Neural crest cell (in vitro differentiated cells): ENCODE results near the gene TMEM8B. TPM values are rescaled to one million over a fixed set of nuclear protein-coding genes. Genes with fewer than 3 reads are reported as not detected.
A peak's percentile ranks its signal among the peaks of the same experiment; 100 is the strongest.
"Not testable (repeated sequence)": the region's sequence is repeated elsewhere in the genome, so short reads cannot be mapped to it uniquely, and the experiment has no call there.

ENCODE experiments used
- DNase-seq: peaks from one replicate; pipeline ENCODE4 v3.0.0; 2021; ENCODE audit warnings: low read depth, mixed read lengths, low spot score
- H3K27ac Mint-ChIP-seq: one replicate; pipeline ENCODE4 v1.8.0; 2021; ENCODE audit warnings: mild to moderate bottlenecking, mixed read lengths; ENCODE audit not compliant: unreplicated experiment
- H3K27me3 Mint-ChIP-seq: 2 replicates; pipeline ENCODE4 v1.8.0; 2021; ENCODE audit warnings: low read depth, mild to moderate bottlenecking, mixed read lengths
- H3K36me3 Mint-ChIP-seq: 2 replicates; pipeline ENCODE4 v1.8.0; 2021; ENCODE audit warnings: low read depth, mild to moderate bottlenecking, mixed read lengths
- H3K4me1 Mint-ChIP-seq: 2 replicates; pipeline ENCODE4 v1.8.0; 2021; ENCODE audit warnings: mixed read lengths
- H3K4me3 Mint-ChIP-seq: one replicate; pipeline ENCODE4 v1.8.0; 2021; ENCODE audit warnings: mild to moderate bottlenecking, mixed read lengths
- H3K9me3 Mint-ChIP-seq: 2 replicates; pipeline ENCODE4 v1.8.0; 2021; ENCODE audit warnings: mixed read lengths
- total RNA-seq: library from RNA; stranded (reverse); gene quantifications from 2 replicates; pipeline ENCODE4 v1.2.1, GENCODE V29; 2021
- TF ChIP-seq, protein P1 (sequence below): fragments of 200-600 bp; sonication (generic); conservative IDR thresholded peaks from 2 replicates; pipeline ENCODE4 v1.5.0; 2021; ENCODE audit warnings: antibody characterized with exemption, mild to moderate bottlenecking

Gene TMEM8B
- total RNA-seq, 1 donor from 2014 or later: 23.9 TPM

DNA sequence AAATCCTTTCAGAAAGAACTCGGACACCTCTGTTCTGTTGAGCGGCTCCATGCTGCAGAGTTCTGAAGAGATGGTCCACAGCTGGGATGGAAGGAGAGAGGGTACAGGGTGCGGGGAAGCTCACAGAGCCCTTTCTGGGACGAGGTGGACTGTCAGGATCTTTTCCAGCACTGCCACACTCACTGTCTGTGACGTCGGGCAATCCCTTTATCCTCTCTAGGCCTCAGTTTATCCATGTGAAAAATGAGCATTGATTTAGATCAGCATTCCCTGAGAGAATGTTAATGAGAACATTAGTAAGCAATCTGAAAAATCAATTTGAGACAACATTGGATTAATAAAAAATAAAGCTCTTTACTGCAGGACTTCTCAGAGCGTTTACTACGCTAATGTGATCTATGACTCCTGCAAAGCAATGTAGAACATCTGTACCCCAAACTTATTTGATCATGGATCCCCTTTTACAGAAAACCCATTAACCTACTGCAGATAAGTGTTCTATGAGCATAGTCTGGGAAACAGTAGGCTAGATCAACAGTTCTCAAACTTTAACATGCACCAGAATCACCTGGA is 41.4 kb downstream of the TMEM8B start, which contains the start of gene OR13J1:
Gene OR13J1, minus strand, starts transcription at position 51 of the 573 bp plus-strand sequence. Its CDS starts 0 bp downstream, at position 51.
- Mint-ChIP-seq H3K9me3 (peaks cover 4% of the 10 kb centered on the region), H3K4me3 (no peak within 1 kb of the TSS), H3K36me3 (no peaks in the 10 kb centered on the region), H3K27ac (no peak within 1 kb of the TSS), H3K27me3 (peaks cover 5% of the 10 kb centered on the region), H3K4me1 (no peaks in the 10 kb centered on the region)
- no peak for DNase-seq
- TF ChIP-seq, protein P1, sequence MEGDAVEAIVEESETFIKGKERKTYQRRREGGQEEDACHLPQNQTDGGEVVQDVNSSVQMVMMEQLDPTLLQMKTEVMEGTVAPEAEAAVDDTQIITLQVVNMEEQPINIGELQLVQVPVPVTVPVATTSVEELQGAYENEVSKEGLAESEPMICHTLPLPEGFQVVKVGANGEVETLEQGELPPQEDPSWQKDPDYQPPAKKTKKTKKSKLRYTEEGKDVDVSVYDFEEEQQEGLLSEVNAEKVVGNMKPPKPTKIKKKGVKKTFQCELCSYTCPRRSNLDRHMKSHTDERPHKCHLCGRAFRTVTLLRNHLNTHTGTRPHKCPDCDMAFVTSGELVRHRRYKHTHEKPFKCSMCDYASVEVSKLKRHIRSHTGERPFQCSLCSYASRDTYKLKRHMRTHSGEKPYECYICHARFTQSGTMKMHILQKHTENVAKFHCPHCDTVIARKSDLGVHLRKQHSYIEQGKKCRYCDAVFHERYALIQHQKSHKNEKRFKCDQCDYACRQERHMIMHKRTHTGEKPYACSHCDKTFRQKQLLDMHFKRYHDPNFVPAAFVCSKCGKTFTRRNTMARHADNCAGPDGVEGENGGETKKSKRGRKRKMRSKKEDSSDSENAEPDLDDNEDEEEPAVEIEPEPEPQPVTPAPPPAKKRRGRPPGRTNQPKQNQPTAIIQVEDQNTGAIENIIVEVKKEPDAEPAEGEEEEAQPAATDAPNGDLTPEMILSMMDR: no peak

DNA sequence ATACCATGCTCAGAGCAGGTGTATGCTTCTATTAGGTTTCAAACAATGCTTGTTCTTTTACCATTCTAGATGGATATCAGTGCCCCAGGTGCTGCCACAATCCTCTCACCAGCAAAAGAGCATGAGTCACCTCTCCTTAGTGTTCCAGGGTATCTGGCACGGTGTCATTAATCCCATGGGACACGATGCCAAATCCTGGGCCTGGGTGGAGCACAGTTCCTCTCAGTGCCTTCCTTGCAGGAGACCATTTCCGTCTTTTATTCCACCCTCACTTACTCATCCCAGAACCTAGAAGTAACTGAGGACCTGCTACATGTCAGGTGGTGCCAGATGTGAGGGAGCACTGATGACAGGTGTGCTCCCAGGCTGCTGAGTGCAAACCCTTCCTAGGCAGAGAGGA is 42.5 kb downstream of the TMEM8B start:
- H3K4me3 Mint-ChIP-seq: no peak overlapping the region
- peaks cover 9% of the 10 kb centered on the region for H3K9me3 Mint-ChIP-seq
- no peaks in the 10 kb centered on the region for H3K36me3 Mint-ChIP-seq
- TF ChIP-seq, protein P1: no peak
- H3K27ac Mint-ChIP-seq: no peak overlapping the region
- H3K27me3 Mint-ChIP-seq: peaks cover 9% of the 10 kb centered on the region
- no peak for DNase-seq
- no peaks in the 10 kb centered on the region for H3K4me1 Mint-ChIP-seq

DNA sequence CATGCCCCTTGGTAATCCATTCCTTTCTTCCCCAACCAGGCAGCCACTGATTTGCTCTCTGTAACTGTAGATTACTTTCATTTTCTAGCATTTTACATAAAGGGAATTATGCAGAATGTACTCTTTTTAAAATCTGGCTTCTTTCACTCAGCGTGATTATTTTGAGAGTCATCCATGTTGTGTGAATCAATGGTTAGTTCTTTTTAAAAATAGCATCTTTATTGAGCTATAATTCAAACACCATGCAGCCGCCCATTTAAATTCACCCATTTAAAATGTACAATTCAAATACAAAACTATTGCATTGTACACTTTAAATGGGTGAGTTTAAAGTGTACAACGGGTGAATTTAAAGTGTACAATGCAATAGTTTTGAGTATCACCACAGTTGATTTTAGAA is 43.5 kb downstream of the TMEM8B start:
- DNase-seq: no peak
- Mint-ChIP-seq H3K27ac (no peak overlapping the region), H3K4me1 (no peaks in the 10 kb centered on the region), H3K4me3 (no peak overlapping the region), H3K27me3 (peaks cover 11% of the 10 kb centered on the region), H3K9me3 (peaks cover 14% of the 10 kb centered on the region), H3K36me3 (no peaks in the 10 kb centered on the region)
- TF ChIP-seq, protein P1: no peak

DNA sequence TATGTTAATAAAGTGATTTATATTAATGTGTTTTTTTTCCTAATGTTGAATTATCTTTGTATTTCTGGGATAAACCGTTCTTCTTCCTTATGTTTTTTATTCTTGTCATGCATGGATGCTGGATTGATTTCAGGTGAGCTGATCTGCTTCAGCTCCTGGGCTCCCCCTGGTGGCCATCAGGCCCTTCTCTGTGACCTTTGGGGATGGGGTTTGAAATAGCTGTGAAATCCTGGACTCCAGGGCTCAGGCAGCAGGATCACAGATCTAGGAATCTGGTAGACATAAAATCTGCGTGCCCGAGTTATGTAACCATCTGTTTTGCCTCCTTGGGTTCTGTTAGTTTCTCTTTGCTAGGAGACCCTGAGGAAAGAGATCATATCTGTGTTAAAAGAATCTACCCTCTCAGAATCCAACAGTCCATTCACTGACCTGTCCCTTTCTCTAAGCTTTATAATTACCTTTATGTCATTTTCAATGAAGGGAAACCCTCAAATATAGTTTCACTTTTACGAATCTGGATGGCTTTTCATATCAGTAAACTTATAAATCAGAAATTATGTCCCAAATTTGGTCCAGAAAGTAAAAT is 53.3 kb downstream of the TMEM8B start:
- Mint-ChIP-seq H3K27me3 (peaks cover 20% of the 10 kb centered on the region), H3K36me3 (no peaks in the 10 kb centered on the region), H3K4me3 (no peak overlapping the region), H3K4me1 (no peaks in the 10 kb centered on the region), H3K27ac (no peak overlapping the region), H3K9me3 (peaks cover 1% of the 10 kb centered on the region)
- TF ChIP-seq, protein P1: peak; percentile 99
- DNase-seq: peak; percentile 85

DNA sequence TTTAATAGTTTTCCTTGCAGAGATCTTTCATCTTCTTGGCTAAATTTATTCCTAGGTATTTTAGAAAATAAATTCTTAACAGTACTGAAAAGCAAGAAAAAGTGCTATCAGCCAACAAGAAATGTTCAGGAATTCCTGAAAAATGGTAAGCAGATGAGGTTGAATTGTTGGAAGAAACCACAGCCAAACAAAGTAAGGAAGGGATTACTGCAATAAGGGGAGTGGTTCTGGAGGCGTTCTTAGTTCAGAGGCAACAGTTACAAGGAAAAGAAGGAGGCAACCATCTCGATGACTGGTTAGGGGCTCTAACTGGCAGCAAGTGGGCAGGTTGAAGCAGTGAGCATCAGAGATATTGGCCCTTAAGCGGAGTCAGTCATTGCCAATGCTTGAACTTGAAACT is 54.0 kb downstream of the TMEM8B start:
- peaks cover 16% of the 10 kb centered on the region for H3K27me3 Mint-ChIP-seq
- no peak for DNase-seq
- TF ChIP-seq, protein P1: no peak
- no peak overlapping the region for H3K27ac Mint-ChIP-seq
- no peaks in the 10 kb centered on the region for H3K36me3 Mint-ChIP-seq
- H3K4me1 Mint-ChIP-seq: no peaks in the 10 kb centered on the region
- H3K4me3 Mint-ChIP-seq: no peak overlapping the region
- no peaks in the 10 kb centered on the region for H3K9me3 Mint-ChIP-seq

DNA sequence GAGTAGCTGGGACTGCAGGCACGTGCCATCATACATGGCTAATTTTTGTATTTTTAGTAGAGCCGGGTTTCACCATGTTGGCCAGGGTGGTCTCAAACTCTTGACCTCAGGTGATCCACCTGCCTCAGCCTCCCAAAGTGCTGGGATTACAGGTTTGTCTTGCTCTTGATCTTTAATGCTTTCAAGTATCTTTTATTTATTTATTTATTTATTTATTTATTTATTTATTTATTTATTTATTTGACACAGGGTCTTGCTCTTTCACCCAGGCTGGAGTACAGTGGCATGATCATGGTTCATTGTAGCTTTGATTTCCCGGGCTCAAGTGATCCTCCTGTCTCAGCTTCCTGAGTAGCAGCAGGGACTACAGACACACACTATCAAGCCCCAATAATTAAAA is 55.9 kb downstream of the TMEM8B start:
- H3K9me3 Mint-ChIP-seq, DNase-seq, H3K36me3 Mint-ChIP-seq, H3K4me3 Mint-ChIP-seq, H3K27ac Mint-ChIP-seq, H3K4me1 Mint-ChIP-seq: not testable (repeated sequence)
- H3K27me3 Mint-ChIP-seq: peaks cover 16% of the 10 kb centered on the region
